MM.1S (cell line): ENCODE measurements around the gene DHTKD1.
"Not testable (repeated sequence)": the region's sequence is repeated elsewhere in the genome, so short reads cannot be mapped to it uniquely, and the experiment has no call there.

Experiments used
- DNase-seq: peaks from one replicate; pipeline ENCODE4 v3.0.0-alpha.2; 2015
- H2AFZ ChIP-seq: fragments of 300-600 bp; sonication (generic); 2 replicates; pipeline ENCODE4 v1.6.0; 2016; ENCODE audit warnings: antibody characterized with exemption, low read length
- H3F3A ChIP-seq: fragments of 300-600 bp; sonication (generic); 2 replicates; pipeline ENCODE4 v1.6.1; 2016; ENCODE audit warnings: mild to moderate bottlenecking, antibody characterized with exemption, low read length, moderate library complexity, mixed read lengths; ENCODE audit not compliant: insufficient read depth
- H3K27ac ChIP-seq: fragments of 300-600 bp; sonication (generic); 2 replicates; pipeline ENCODE4 v1.5.1; 2016; ENCODE audit warnings: mild to moderate bottlenecking, low read length
- H3K27me3 ChIP-seq: fragments of 300-600 bp; sonication (generic); replicated peaks from 2 replicates; pipeline ENCODE4 v1.6.0; 2016; ENCODE audit warnings: low read length; ENCODE audit not compliant: insufficient read depth
- H3K36me3 ChIP-seq: fragments of 300-600 bp; sonication (generic); replicated peaks from 2 replicates; pipeline ENCODE4 v1.6.1; 2016; ENCODE audit warnings: mild to moderate bottlenecking, low read length, mixed read lengths; ENCODE audit not compliant: insufficient read depth
- H3K4me1 ChIP-seq: fragments of 300-600 bp; sonication (generic); 2 replicates; pipeline ENCODE4 v1.6.1; 2016; ENCODE audit warnings: low read length, mixed read lengths
- H3K4me2 ChIP-seq: fragments of 300-600 bp; sonication (generic); 2 replicates; pipeline ENCODE4 v1.6.0; 2016; ENCODE audit warnings: low read depth, low read length
- H3K4me3 ChIP-seq: fragments of 300-600 bp; sonication (generic); 2 replicates; pipeline ENCODE4 v1.5.1; 2016; ENCODE audit warnings: low read length, mixed read lengths
- H3K79me2 ChIP-seq: fragments of 300-600 bp; sonication (generic); 2 replicates; pipeline ENCODE4 v1.6.1; 2016; ENCODE audit warnings: mixed run types, low read length, mixed read lengths
- H3K9ac ChIP-seq: fragments of 300-600 bp; sonication (generic); 2 replicates; pipeline ENCODE4 v1.6.1; 2016; ENCODE audit warnings: low read length, mixed read lengths
- H3K9me2 ChIP-seq: fragments of 300-600 bp; sonication (generic); replicated peaks from 2 replicates; pipeline ENCODE4 v1.6.1; 2016; ENCODE audit warnings: mild to moderate bottlenecking, low read length, mixed read lengths; ENCODE audit not compliant: insufficient read depth
- H3K9me3 ChIP-seq: fragments of 300-600 bp; sonication (generic); replicated peaks from 2 replicates; pipeline ENCODE4 v1.6.1; 2016; ENCODE audit warnings: mild to moderate bottlenecking, low read length, mixed read lengths; ENCODE audit not compliant: insufficient read depth
- H4K20me1 ChIP-seq: fragments of 300-600 bp; sonication (generic); 2 replicates; pipeline ENCODE4 v1.6.1; 2016; ENCODE audit warnings: mild to moderate bottlenecking, low read length, moderate library complexity, mixed read lengths; ENCODE audit not compliant: insufficient read depth
- EZH2 ChIP-seq: fragments of 300-600 bp; sonication (generic); optimal IDR thresholded peaks from 2 replicates; pipeline ENCODE3; 2017; ENCODE audit warnings: low read depth, mild to moderate bottlenecking, antibody characterized with exemption, low read length, mixed read lengths
- EZH2phosphoT487 ChIP-seq: fragments of 300-600 bp; sonication (generic); IDR thresholded peaks from 2 replicates; pipeline ENCODE4 v1.6.1; 2018; ENCODE audit warnings: antibody characterized with exemption, low read length
- TF ChIP-seq, protein P1 (sequence below): fragments of 300-600 bp; sonication (generic); IDR thresholded peaks from 2 replicates; pipeline ENCODE4 v1.5.1; 2016; ENCODE audit warnings: antibody characterized with exemption, low read length, mixed read lengths

The DHTKD1 gene

DNA sequence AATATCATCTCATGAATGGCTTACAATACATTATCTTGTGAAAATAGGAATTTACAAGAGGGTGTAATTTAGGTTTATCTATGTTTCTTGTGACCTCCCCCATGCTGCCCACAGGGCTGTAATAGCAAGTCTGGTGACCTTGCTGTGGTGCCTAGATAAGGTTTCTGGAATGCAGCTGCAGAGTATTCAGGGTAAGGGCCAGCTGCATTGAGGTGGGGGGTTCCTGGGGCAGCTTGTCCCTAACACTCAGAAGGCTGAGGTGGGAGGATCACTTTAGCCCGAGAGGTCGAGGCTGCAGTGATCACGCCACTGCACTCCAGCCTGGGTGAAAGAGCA is 5.3 kb upstream of the DHTKD1 start:
- TF ChIP-seq, protein P1, sequence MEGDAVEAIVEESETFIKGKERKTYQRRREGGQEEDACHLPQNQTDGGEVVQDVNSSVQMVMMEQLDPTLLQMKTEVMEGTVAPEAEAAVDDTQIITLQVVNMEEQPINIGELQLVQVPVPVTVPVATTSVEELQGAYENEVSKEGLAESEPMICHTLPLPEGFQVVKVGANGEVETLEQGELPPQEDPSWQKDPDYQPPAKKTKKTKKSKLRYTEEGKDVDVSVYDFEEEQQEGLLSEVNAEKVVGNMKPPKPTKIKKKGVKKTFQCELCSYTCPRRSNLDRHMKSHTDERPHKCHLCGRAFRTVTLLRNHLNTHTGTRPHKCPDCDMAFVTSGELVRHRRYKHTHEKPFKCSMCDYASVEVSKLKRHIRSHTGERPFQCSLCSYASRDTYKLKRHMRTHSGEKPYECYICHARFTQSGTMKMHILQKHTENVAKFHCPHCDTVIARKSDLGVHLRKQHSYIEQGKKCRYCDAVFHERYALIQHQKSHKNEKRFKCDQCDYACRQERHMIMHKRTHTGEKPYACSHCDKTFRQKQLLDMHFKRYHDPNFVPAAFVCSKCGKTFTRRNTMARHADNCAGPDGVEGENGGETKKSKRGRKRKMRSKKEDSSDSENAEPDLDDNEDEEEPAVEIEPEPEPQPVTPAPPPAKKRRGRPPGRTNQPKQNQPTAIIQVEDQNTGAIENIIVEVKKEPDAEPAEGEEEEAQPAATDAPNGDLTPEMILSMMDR, result no peak
- TF ChIP-seq EZH2 (no peak), EZH2phosphoT487 (no peak)
- H3K4me3 ChIP-seq, result no peak overlapping the region
- DNase-seq, result no peak
- H3K9ac ChIP-seq, result no peak overlapping the region
- no peaks in the 10 kb centered on the region for H3K9me3 ChIP-seq
- H2AFZ ChIP-seq, result no peak overlapping the region
- H3K4me2 ChIP-seq, result no peak overlapping the region
- no peak overlapping the region for H3K27ac ChIP-seq
- H3F3A ChIP-seq, result no peaks in the 10 kb centered on the region
- H3K79me2 ChIP-seq, result no peaks in the 10 kb centered on the region
- H3K9me2 ChIP-seq, result no peaks in the 10 kb centered on the region
- H3K4me1 ChIP-seq, result no peaks in the 10 kb centered on the region
- H4K20me1 ChIP-seq, result no peaks in the 10 kb centered on the region
- no peaks in the 10 kb centered on the region for H3K36me3 ChIP-seq
- H3K27me3 ChIP-seq, result no peaks in the 10 kb centered on the region

DNA sequence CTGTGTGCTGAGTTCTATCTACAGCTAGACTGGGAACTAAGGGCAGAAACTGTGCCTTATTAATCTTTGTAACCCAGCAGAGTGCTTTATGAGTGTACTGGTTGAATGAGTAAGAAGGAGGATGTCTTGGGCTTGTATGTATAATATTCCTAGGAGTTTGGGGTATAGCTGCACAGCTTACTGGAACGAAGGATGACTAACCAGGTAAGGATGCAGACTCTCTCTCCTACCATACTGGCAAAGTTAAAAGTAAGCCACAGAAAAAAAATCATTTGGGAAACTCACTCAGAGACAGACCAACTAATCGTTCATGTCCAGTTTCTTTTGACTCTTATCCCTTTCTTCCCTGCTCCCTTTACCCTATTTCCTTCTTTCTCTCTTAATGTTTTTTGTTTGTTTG is 1.4 kb upstream of the DHTKD1 start:
- DNase-seq, result no peak
- TF ChIP-seq EZH2phosphoT487 (no peak), EZH2 (no peak)
- H3K9ac ChIP-seq, result no peak overlapping the region
- no peaks in the 10 kb centered on the region for H4K20me1 ChIP-seq
- no peak overlapping the region for H3K4me3 ChIP-seq
- H3K79me2 ChIP-seq, result peaks cover 23% of the 10 kb centered on the region
- no peaks in the 10 kb centered on the region for H3K4me1 ChIP-seq
- H3K27me3 ChIP-seq, result no peaks in the 10 kb centered on the region
- no peaks in the 10 kb centered on the region for H3K9me3 ChIP-seq
- H3K9me2 ChIP-seq, result no peaks in the 10 kb centered on the region
- no peak overlapping the region for H3K27ac ChIP-seq
- no peak overlapping the region for H2AFZ ChIP-seq
- no peak overlapping the region for H3K4me2 ChIP-seq
- no peaks in the 10 kb centered on the region for H3K36me3 ChIP-seq
- no peaks in the 10 kb centered on the region for H3F3A ChIP-seq

DNA sequence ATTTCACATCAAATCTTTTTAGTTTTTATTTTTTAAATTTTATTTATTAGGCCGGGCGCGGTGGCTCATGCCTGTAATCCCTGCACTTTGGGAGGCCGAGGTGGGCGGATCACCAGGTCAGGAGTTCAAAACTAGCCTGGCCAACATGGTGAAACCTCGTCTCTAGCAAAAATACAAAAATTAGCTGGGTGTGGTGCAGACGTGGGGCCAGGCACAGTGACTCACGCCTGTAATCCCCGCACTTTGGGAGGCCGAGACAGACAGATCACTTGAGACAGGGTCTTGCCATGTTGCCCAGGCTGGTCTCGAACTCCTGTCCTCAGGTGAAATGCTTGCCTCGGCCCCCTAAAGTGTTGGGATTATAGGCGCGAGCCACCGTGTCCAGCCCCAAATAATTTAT is 2.7 kb downstream of the DHTKD1 start:
- not testable (repeated sequence) for H3K36me3 ChIP-seq, H3K27ac ChIP-seq, DNase-seq, H3K9me2 ChIP-seq, H3K27me3 ChIP-seq, H3K4me1 ChIP-seq, H3F3A ChIP-seq, H4K20me1 ChIP-seq, H2AFZ ChIP-seq, H3K4me2 ChIP-seq, H3K9ac ChIP-seq, H3K9me3 ChIP-seq, H3K4me3 ChIP-seq
- H3K79me2 ChIP-seq, result peaks cover 23% of the 10 kb centered on the region

DNA sequence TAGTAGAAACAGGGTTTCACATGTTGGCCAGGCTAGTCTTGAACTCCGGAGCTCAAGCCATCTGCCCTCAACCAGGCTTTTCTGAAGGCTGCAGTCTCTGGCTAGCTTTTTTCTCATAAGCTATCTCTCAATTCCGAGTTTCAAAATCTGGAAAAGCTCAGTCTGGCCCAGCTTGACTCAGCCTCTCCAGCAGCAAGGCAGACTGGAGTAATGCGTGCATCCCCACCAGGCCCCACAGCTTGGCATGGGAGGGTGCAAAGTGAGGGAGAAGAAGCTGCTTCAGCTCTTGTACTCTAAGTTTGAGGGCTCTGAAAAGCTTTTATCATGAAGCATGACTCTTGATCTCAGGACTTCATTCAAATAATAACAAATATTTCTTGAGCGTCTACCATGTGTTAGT is 4.8 kb downstream of the DHTKD1 start:
- H3K4me3 ChIP-seq, result no peak overlapping the region
- TF ChIP-seq EZH2phosphoT487 (no peak), EZH2 (no peak)
- TF ChIP-seq, protein P1, result no peak
- DNase-seq, result no peak
- no peaks in the 10 kb centered on the region for H3K9me2 ChIP-seq
- H3F3A ChIP-seq, result 0 out of 2 replicates have a peak, but pooled peaks cover 9% of the 10 kb centered on the region
- H4K20me1 ChIP-seq, result no peaks in the 10 kb centered on the region
- H3K9me3 ChIP-seq, result no peaks in the 10 kb centered on the region
- no peaks in the 10 kb centered on the region for H3K4me1 ChIP-seq
- no peak overlapping the region for H3K27ac ChIP-seq
- H3K36me3 ChIP-seq, result no peaks in the 10 kb centered on the region
- H2AFZ ChIP-seq, result no peak overlapping the region
- peaks cover 23% of the 10 kb centered on the region for H3K79me2 ChIP-seq
- no peak overlapping the region for H3K4me2 ChIP-seq
- no peaks in the 10 kb centered on the region for H3K27me3 ChIP-seq
- no peak overlapping the region for H3K9ac ChIP-seq
